GM21529 (cell line): Measurements from ENCODE around the gene GLCCI1.
"Not testable (repeated sequence)": the region's sequence is repeated elsewhere in the genome, so short reads cannot be mapped to it uniquely, and the experiment has no call there.

Experiments used
- ATAC-seq: cut with Tn5 transposase; IDR thresholded peaks from one replicate; pipeline ENCODE4 v1.9.1; 2021; ENCODE audit not compliant: unreplicated experiment

Gene GLCCI1

GRCh38 chr7:8044761-8045430, 76.3 kb downstream of the GLCCI1 start:
- no peak for ATAC-seq

GRCh38 chr7:8048067-8048466, 79.5 kb downstream of the GLCCI1 start:
- not testable (repeated sequence) for ATAC-seq

- ATAC-seq, result no peak
These were observed 82.8 kb downstream of the GLCCI1 start for GRCh38 chr7:8051373-8051772.

GRCh38 chr7:8051998-8052397, 83.4 kb downstream of the GLCCI1 start:
- ATAC-seq, result no peak

- no peak for ATAC-seq
These were observed 84.2 kb downstream of the GLCCI1 start for GRCh38 chr7:8052824-8053223.

GRCh38 chr7:8056439-8056838, 87.8 kb downstream of the GLCCI1 start:
- ATAC-seq, result no peak

- no peak for ATAC-seq
These were observed 89.0 kb downstream of the GLCCI1 start for GRCh38 chr7:8057566-8057965.

- no peak for ATAC-seq
These were observed 89.7 kb downstream of the GLCCI1 start for GRCh38 chr7:8058322-8058721.

GRCh38 chr7:8058852-8059251, 90.3 kb downstream of the GLCCI1 start:
- ATAC-seq, result no peak

- ATAC-seq, result no peak
These were observed 91.6 kb downstream of the GLCCI1 start for GRCh38 chr7:8060241-8060640.

- not testable (repeated sequence) for ATAC-seq
These were observed 94.7 kb downstream of the GLCCI1 start for GRCh38 chr7:8063300-8063699.

GRCh38 chr7:8063706-8064297, 95.2 kb downstream of the GLCCI1 start:
- ATAC-seq, result no peak

GRCh38 chr7:8064828-8065227, 96.2 kb downstream of the GLCCI1 start:
- ATAC-seq, result no peak

GRCh38 chr7:8065356-8065813, 96.8 kb downstream of the GLCCI1 start:
- no peak for ATAC-seq

- ATAC-seq, result no peak
These were observed 100.5 kb downstream of the GLCCI1 start for GRCh38 chr7:8068892-8069686.

GRCh38 chr7:8070451-8071180, 102.0 kb downstream of the GLCCI1 start:
- no peak for ATAC-seq

GRCh38 chr7:8078418-8078817, 109.8 kb downstream of the GLCCI1 start:
- ATAC-seq, result no peak

- ATAC-seq, result no peak
These were observed 114.2 kb downstream of the GLCCI1 start for GRCh38 chr7:8082762-8083161.

GRCh38 chr7:8084836-8085235, 116.2 kb downstream of the GLCCI1 start:
- no peak for ATAC-seq

- ATAC-seq, result no peak
These were observed 116.8 kb downstream of the GLCCI1 start for GRCh38 chr7:8085420-8085819.

- no peak for ATAC-seq
These were observed 117.6 kb downstream of the GLCCI1 start for GRCh38 chr7:8086239-8086638.
